ENCODE measurements around the gene SAFB2.

- TF ChIP-seq CTCF (CRISPR knock-in tag; IDR thresholded peaks at IDR 0.05): no peak
- no peak for TF ChIP-seq ATF3 (CRISPR knock-in tag; IDR thresholded peaks at IDR 0.05)
- TF ChIP-seq ZNF367 (CRISPR knock-in tag; IDR thresholded peaks at IDR 0.05; ENCODE audit: borderline replicate concordance): no peak
- no peak for TF ChIP-seq SMYD3 (CRISPR knock-in tag; IDR thresholded peaks at IDR 0.05)
- no peak for TF ChIP-seq ZNF564 (CRISPR knock-in tag; IDR thresholded peaks at IDR 0.05)
- no peak for TF ChIP-seq SRY (CRISPR knock-in tag; IDR thresholded peaks at IDR 0.05)
Measured at GRCh38 chr19:5572556-5573286, 49.9 kb downstream of the SAFB2 start.
